GM13977 (cell line): ENCODE data around the gene C11orf91.

Experiments used
- DNase-seq: peaks from one replicate; pipeline ENCODE4 v3.0.0; 2012; ENCODE audit warnings: low spot score
- CTCF ChIP-seq: IDR thresholded peaks from 2 replicates; pipeline ENCODE4 v1.5.1; 2012; ENCODE audit warnings: mild to moderate bottlenecking, control low read depth; ENCODE audit not compliant: insufficient read depth; ENCODE audit errors: extremely low read depth, missing control alignments
- in situ Hi-C: fragments of 300-500 bp; cut with MboI; formaldehyde crosslinking; loops from one replicate; pipeline ENCODE4 v1.12.0; 2022; ENCODE audit warnings: low sequenced_read_pairs, low pct_unique_long_range_greater_than_20kb, mixed read lengths, inconsistent platforms; ENCODE audit not compliant: unreplicated experiment

C11orf91 gene

DNA sequence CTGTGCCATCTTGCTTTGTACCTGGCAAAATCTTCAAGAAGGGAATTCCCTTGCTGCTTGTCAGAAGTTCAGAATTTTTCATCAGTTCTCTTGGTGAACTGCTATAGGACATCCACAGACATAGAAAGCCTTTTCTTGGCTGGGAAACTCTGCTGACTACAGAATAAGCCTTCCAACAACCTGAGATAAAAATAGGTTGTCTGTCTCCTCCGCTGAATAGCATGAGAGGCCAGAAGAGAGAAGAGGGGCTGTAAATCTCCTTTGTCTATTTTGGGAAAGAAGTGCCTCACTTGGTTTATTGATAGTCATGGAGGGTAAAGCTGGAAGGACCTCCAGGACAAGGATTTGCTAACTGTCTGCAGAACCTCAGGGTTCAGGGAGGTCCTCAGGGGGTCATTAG lies 48.2 kb downstream of the C11orf91 start:
- no peak for DNase-seq
- TF ChIP-seq CTCF, result no peak
- in situ Hi-C loops, result no loop called here

DNA sequence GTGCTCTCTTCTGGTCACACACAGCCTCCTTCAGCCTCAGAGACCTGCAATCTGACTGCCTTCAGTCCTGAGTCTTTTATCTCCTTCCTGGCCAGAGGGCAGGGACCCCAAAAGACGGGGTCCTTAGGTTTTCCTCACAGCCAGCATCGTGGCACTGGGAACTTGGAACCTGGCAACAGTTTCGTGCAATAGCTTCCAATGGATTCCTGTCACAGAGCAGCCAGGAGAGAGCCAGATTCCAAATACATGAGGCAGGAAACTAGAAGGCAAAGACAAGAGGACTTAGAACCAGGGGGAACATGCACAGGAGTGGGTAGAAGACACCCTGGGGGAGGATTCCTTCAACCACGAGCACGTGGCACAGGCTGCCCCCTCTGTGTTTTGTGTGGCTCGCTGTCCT lies 48.6 kb downstream of the C11orf91 start:
- no peak for TF ChIP-seq CTCF
- in situ Hi-C loops, result no loop called here

DNA sequence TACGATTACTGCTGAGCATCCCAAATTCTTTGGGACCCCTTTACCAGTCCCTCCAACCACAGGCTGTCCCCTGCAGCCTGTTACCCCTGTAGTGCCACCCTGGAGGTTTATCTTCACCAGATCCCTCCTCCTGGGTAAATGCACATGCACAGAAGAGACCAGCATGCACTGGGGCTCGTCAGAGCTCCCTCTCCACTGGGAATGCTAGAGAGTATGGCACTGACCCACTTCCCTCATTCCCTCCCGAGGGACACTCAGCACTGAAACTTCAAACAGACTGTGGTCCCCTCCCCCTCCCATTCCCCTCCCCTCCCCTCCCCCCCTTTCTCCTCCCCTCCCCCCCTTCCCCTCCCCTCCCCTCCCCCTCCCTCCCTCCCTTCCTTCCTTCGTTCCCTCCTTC lies 49.1 kb downstream of the C11orf91 start:
- no peak for DNase-seq
- TF ChIP-seq CTCF, result no peak
- in situ Hi-C loops, result no loop called here

More for the DNA sequence above, 48.6 kb downstream of the C11orf91 start:
- no peak for DNase-seq

- no peak for TF ChIP-seq CTCF
- in situ Hi-C loops, result no loop called here
These were observed 50.7 kb downstream of the C11orf91 start for GRCh38 chr11:33649944-33650343.

More at GRCh38 chr11:33649944-33650343, 50.7 kb downstream of the C11orf91 start:
- DNase-seq, result no peak
